Spleen (tissue), 11 donors: ENCODE measurements around the gene PPFIA1. TPM values are rescaled to one million over a fixed set of nuclear protein-coding genes. Genes with fewer than 3 reads are reported as not detected.

Experiments
- DNase-seq: peaks from one replicate; pipeline ENCODE4 v3.0.0-alpha.2; 2020
- H3K27ac ChIP-seq, 8 donors: fragments of 200-600 bp; sonication (generic) in 7 of 8; 1 replicate in 4 of 8; 2 replicates in 4 of 8; pipeline versions ENCODE4 v1.5.0 to v1.8.0; 2016 to 2021; ENCODE audit warnings: inconsistent platforms in 4 of 8, mild to moderate bottlenecking in 4 of 8, moderate library complexity in 1 of 8
- H3K27me3 ChIP-seq, 7 donors: fragments of 200-600 bp; sonication (generic) in 6 of 7; replicated peaks in 1 of 7; 1 replicate in 4 of 7; 2 replicates in 3 of 7; pipeline versions ENCODE4 v1.5.0 to v1.8.0; 2016 to 2021; ENCODE audit warnings: inconsistent platforms in 3 of 7, mild to moderate bottlenecking in 1 of 7
- H3K36me3 ChIP-seq, 6 donors: fragments of 200-600 bp; sonication (generic) in 5 of 6; 1 replicate in 4 of 6; 2 replicates in 2 of 6; pipeline versions ENCODE4 v1.5.0 to v1.8.0; 2016 to 2021; ENCODE audit warnings: inconsistent platforms in 2 of 6
- H3K4me1 ChIP-seq, 6 donors: fragments of 200-600 bp; sonication (generic) in 5 of 6; 1 replicate in 3 of 6; 2 replicates in 3 of 6; pipeline versions ENCODE4 v1.5.0 to v1.8.0; 2016 to 2021; ENCODE audit warnings: inconsistent platforms in 3 of 6
- H3K4me3 ChIP-seq, 8 donors: fragments of 200-600 bp; sonication (generic) in 7 of 8; 1 replicate in 4 of 8; 2 replicates in 4 of 8; pipeline versions ENCODE4 v1.5.0 to v1.8.0; 2016 to 2021; ENCODE audit warnings: inconsistent platforms in 4 of 8, mild to moderate bottlenecking in 4 of 8, moderate library complexity in 2 of 8
- H3K9me3 ChIP-seq, 8 donors: fragments of 200-600 bp; sonication (generic) in 7 of 8; 1 replicate in 4 of 8; 2 replicates in 4 of 8; pipeline versions ENCODE4 v1.5.0 to v1.8.0; 2016 to 2021; ENCODE audit warnings: inconsistent platforms in 4 of 8
- POLR2A ChIP-seq, 3 donors: fragments of 450-650 bp; IDR thresholded peaks; one replicate each; pipeline ENCODE4 v1.5.1; 2017; ENCODE audit warnings: antibody characterized with exemption in 3 of 3, mild to moderate bottlenecking in 1 of 3
- POLR2AphosphoS5 ChIP-seq, 3 donors: sonication (generic); formaldehyde crosslinking; IDR thresholded peaks; one replicate each; pipeline ENCODE4 v1.5.1; 2017; ENCODE audit warnings: antibody characterized with exemption in 3 of 3
- WGBS, 5 donors: extraction: QIAGEN DNeasy Blood & Tissue Kit in 3 of 5; methylation state at CpG; one replicate each; pipeline versions ENCODE4 v1.1.5 to v1.1.7; 2013 to 2018; 5-methylcytosine and 5-hydroxymethylcytosine counted together
- intact Hi-C: fragments of 100-400 bp; cut with DNase I; formaldehyde crosslinking; loops from one replicate; pipeline ENCODE4 v1.15.0; 2023; ENCODE audit warnings: low total_unique reads
- polyA plus RNA-seq, 3 donors: library from polyadenylated mRNA; stranded (reverse); fragments of 200-250 nt; gene quantifications; one replicate each; pipeline ENCODE4 v1.2.1, GENCODE V29; 2013
- total RNA-seq, 7 donors: library from RNA; depleted of rRNA in 3 of 7; stranded (reverse); fragments of >200 nt in 3 of 7; fragmentation: NEBNext Ultra II Directional in 4 of 7; extraction: Animal tissue kit (Norgen Biotek cat#: 25700) in 4 of 7; gene quantifications; one replicate each; pipeline versions ENCODE4 v1.1.0 to v1.2.1, GENCODE V29; 2016 to 2021
- TF ChIP-seq, protein P1 (sequence below), 11 experiments: fragments of 200-600 bp in 7 of 11; fragments of 450-650 bp in 4 of 11; sonication (generic) in 4 of 11; IDR thresholded peaks in 8 of 11; conservative IDR thresholded peaks in 3 of 11; 1 replicate in 7 of 11; 2 replicates in 4 of 11; pipeline versions ENCODE4 v1.4.0 to v1.8.0; 2016 to 2021; ENCODE audit warnings: antibody characterized with exemption in 11 of 11, inconsistent platforms in 4 of 11, mild to moderate bottlenecking in 1 of 11
- donor health status: healthy with polysubstance abuse.
- donor health status: DM: no; HTN: no; CAD: no; lungs with moderate emphysema.
- donor health status: DM: no; HTN: no; CAD: no.
- donor health status: Bipolar disorder and iron deficiency.
- donor health status: healthy.
- donor health status: DM: no; HTN: no; CAD: no.
- donor health status: DM: yes; HTN: yes; CAD: no.

Gene PPFIA1
- total and polyA plus RNA-seq, 10 donors = 7.6 to 73.5 (median 55.0) TPM

DNA sequence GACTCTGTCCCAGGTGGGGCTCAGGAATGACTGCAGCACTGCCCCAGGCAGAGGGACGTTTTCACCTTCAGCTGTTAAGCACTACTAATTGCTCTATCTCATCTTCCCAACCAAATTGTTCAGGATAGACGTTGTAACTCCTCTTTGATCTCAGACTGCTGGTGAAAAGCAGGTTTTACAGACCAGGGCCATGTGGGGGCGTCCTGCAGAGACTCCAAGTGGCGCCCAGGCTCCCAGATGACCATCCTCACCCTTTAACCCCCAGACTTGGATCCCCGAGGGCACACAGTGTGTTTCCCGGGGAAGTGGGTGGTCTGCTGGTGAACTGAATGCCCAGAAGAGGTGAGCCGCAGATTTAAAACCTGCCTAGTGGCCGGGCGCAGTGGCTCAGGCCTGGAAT, 43.5 kb upstream of the PPFIA1 start:
- no peak for DNase-seq
- intact Hi-C loops = no loop called here

GRCh38 chr11:70229737-70230136, 40.8 kb upstream of the PPFIA1 start:
- Histone ChIP-seq H3K9me3 (peaks cover 0 to 4% (median 0%) of the 10 kb centered on the region in 8 donors), H3K4me3 (no peak overlapping the region), H3K4me1 (no peaks in the 10 kb centered on the region), H3K27me3 (peaks cover 0 to 3% (median 0%) of the 10 kb centered on the region in 7 donors), H3K36me3 (no peaks in the 10 kb centered on the region), H3K27ac (no peak overlapping the region)
- no peak for TF ChIP-seq POLR2A (IDR thresholded peaks at IDR 0.05)
- no peak for TF ChIP-seq POLR2AphosphoS5 (IDR thresholded peaks at IDR 0.05)
- TF ChIP-seq, protein P1, sequence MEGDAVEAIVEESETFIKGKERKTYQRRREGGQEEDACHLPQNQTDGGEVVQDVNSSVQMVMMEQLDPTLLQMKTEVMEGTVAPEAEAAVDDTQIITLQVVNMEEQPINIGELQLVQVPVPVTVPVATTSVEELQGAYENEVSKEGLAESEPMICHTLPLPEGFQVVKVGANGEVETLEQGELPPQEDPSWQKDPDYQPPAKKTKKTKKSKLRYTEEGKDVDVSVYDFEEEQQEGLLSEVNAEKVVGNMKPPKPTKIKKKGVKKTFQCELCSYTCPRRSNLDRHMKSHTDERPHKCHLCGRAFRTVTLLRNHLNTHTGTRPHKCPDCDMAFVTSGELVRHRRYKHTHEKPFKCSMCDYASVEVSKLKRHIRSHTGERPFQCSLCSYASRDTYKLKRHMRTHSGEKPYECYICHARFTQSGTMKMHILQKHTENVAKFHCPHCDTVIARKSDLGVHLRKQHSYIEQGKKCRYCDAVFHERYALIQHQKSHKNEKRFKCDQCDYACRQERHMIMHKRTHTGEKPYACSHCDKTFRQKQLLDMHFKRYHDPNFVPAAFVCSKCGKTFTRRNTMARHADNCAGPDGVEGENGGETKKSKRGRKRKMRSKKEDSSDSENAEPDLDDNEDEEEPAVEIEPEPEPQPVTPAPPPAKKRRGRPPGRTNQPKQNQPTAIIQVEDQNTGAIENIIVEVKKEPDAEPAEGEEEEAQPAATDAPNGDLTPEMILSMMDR (IDR thresholded peaks at IDR 0.05 in 8 of 11, conservative IDR thresholded peaks at IDR 0.05 in 3 of 11) = no peak
- intact Hi-C loops = no loop called here
- 91 to 94% (median 91%) methylated on average over 7 to 10 of the region's 10 CpGs for WGBS, 5 donors
- no peak for DNase-seq

More for the DNA sequence above, 43.5 kb upstream of the PPFIA1 start:
- no peaks in the 10 kb centered on the region for H3K36me3 ChIP-seq
- WGBS, 5 donors = 21 to 59% (median 53%) methylated on average over 4 to 9 of the region's 9 CpGs
- no peaks in the 10 kb centered on the region for H3K27me3 ChIP-seq
- no peaks in the 10 kb centered on the region for H3K9me3 ChIP-seq
- TF ChIP-seq, protein P1 (IDR thresholded peaks at IDR 0.05 in 8 of 11, conservative IDR thresholded peaks at IDR 0.05 in 3 of 11) = no peak
- TF ChIP-seq POLR2A (IDR thresholded peaks at IDR 0.05) (no peak), POLR2AphosphoS5 (IDR thresholded peaks at IDR 0.05) (no peak)
- no peaks in the 10 kb centered on the region for H3K4me1 ChIP-seq
- H3K27ac ChIP-seq = no peak overlapping the region
- H3K4me3 ChIP-seq = no peak overlapping the region

DNA sequence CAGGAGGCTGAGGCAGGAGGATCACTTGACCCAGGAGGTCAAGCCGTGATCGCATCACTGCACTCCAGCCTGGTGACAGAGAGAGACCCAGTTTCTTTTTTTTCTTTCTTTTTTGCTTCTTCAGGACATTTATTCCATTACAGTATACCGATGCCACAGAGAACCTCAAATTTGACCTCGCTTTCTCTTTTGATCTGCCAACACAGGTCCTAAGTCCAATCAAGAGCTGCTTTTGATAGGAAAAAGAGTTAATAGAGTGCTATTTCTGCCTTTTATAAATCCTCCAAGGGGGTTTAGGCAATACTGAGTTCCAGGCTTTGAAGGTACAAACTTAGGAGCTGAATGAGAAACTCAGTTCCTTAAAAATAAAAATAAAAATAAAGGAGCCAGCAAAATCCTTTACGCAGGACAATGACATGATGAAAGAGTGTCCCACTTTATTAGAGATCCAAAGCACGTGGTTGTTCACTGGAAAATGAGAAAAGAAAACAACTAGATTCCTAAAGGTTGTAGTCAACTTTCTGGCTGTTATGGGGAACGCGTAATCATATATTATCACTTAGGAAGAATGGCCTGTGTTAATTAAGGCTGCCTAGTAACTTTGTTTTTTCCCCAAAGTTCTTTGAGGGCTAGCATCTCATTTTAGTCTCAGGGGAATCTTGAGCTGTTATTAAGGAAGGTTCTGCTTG, 40.2 kb upstream of the PPFIA1 start:
- DNase-seq = no peak
- Histone ChIP-seq H3K4me3 (no peak overlapping the region), H3K27ac (no peak overlapping the region), H3K4me1 (no peaks in the 10 kb centered on the region), H3K27me3 (peaks cover 0 to 3% (median 0%) of the 10 kb centered on the region in 7 donors), H3K9me3 (peaks cover 0 to 4% (median 0%) of the 10 kb centered on the region in 8 donors), H3K36me3 (no peaks in the 10 kb centered on the region)
- intact Hi-C loops = no loop called here
- 83 to 94% (median 90%) methylated on average over 8 of the region's 8 CpGs for WGBS, 5 donors
- no peak for TF ChIP-seq POLR2AphosphoS5 (IDR thresholded peaks at IDR 0.05)
- TF ChIP-seq POLR2A (IDR thresholded peaks at IDR 0.05) = no peak
- TF ChIP-seq, protein P1 (IDR thresholded peaks at IDR 0.05 in 8 of 11, conservative IDR thresholded peaks at IDR 0.05 in 3 of 11) = no peak

DNA sequence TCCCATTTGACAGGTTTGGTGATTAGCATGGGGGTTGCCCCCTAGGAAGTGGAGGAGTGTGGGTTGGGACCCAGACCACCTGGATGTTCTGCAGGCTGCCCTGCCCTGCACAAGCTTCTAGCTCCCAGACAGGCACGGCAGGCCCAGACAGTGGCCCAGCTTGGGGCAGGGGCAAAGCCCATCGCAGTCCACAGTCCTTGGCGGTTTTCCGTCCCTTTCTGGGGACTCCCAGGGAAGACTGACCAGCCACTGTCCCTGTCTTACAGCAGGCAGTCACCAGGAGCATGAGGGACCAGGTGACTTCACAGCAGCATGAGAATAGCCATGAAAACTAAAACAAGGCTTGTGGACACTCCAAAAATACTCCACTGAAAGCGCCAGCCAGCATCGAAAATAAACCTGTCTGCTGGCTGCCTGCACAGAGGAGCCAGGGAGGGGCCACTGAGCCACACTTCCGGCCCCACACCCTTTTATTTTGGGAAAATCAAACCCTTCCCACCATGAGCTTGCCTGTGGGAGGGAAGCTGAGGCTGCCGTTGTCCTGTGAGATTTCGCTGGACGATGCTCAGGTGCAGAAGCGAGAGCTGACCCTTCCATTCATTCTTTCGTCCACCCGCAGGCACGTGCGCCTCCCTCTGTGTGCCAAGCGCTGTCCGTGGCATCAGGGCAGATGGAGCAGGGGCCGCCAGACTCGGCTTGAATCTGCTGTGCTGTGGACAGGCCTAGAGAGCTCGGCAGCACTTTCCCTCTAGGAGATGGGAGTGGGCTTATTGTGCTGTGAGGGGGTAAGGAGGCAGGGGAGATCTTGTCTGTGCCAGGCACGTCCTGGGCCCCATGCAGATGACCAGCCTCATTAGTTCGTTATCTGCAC, 39.4 kb upstream of the PPFIA1 start:
- no peak for DNase-seq
- peaks cover 0 to 4% (median 0%) of the 10 kb centered on the region in 8 donors for H3K9me3 ChIP-seq
- H3K27ac ChIP-seq = no peak overlapping the region
- no peaks in the 10 kb centered on the region for H3K4me1 ChIP-seq
- WGBS, 5 donors = 82 to 89% (median 84%) methylated on average over 22 of the region's 22 CpGs; no CpG with 5 or more reads in 1 of the 5 donors
- no peak overlapping the region for H3K4me3 ChIP-seq
- peaks cover 0 to 3% (median 0%) of the 10 kb centered on the region in 7 donors for H3K27me3 ChIP-seq
- TF ChIP-seq POLR2AphosphoS5 (IDR thresholded peaks at IDR 0.05) (no peak), POLR2A (IDR thresholded peaks at IDR 0.05) (no peak)
- TF ChIP-seq, protein P1 (IDR thresholded peaks at IDR 0.05 in 8 of 11, conservative IDR thresholded peaks at IDR 0.05 in 3 of 11) = no peak
- intact Hi-C loops = no loop called here
- H3K36me3 ChIP-seq = no peaks in the 10 kb centered on the region
